Measurements from ENCODE around the gene ZNF124. TPM values are rescaled to one million over a fixed set of nuclear protein-coding genes. Genes with fewer than 3 reads are reported as not detected.
"Not testable (repeated sequence)": the region's sequence is repeated elsewhere in the genome, so short reads cannot be mapped to it uniquely, and the experiment has no call there.

ZNF124 gene
- total RNA-seq: 10 to 100 TPM; 17.0 to 22.1 (median 18.3) TPM
- 33.9 TPM for total RNA-seq (2013)
- 19.5 to 41.3 (median 29.5) reads per million in 29 experiments for total RNA-seq

DNA sequence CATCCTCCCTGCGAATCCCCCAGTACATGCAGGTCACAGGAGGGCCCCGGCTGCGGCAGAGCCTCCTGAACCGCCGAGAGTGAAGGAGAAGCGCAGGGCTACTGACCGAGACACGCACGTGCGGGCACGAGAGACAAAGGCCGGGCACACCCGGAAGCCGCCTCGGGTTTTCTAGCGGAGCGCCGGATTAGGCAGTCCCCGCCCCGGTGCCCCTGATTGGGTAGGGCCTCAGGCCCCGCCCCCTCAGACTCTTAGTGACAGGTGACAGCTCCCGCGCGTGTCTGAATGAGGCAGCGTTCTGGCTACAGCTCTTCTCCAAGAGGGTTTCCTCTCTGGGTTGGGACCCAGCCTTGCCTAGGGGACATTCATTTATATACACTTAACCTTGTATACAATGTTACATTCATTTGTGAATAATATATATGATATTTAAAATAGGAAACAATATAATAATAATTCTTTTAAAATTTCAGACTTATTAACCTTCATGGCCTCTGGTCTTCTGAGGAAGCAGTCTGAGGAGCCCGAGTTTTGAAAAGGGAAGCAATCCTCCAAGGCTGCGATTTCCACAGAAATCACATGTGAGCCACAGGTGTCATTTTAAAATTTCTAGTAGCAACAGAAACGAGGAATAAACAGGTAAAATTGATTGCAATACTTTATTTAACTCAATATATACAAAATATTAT, at the start of gene ZNF124:
Gene ZNF124 (minus strand): TSS at position 146 of the 689 bp plus-strand sequence. CDS start 143 bp downstream, at position 3.
- CTCF ChIA-PET: not testable (repeated sequence)

DNA sequence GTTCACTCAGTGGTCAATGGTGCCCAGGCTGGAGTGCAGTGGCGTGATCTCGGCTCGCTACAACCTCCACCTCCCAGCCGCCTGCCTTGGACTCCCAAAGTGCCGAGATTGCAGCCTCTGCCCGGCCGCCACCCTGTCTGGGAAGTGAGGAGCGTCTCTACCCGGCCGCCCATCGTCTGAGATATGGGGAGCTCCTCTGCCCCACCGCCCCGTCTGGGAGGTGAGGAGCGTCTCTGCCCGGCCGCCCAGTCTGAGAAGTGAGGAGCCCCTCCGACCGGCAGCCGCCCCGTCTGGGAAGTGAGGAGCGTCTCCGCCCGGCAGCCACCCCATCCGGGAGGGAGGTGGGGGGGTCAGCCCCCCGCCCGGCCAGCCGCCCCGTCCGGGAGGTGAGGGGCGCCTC, 48.5 kb upstream of the ZNF124 start:
- POLR2A ChIA-PET: not testable (repeated sequence)

More for the DNA sequence above, at the start of gene ZNF124:
- H3K4me3 Mint-ChIP-seq; H3K4me1 ChIP-seq (ENCODE audit: control insufficient read depth in 1 of 2, extremely low read depth in 1 of 2, insufficient read depth in 2 of 2, low read length in 2 of 2); H3K27me3 Mint-ChIP-seq; H3K36me3 ChIP-seq (ENCODE audit: control insufficient read depth in 2 of 2, extremely low read depth in 1 of 2, insufficient read depth in 1 of 2, low read length in 1 of 2); H3K27me3 ChIP-seq (replicated peaks in 1 of 2; ENCODE audit: control insufficient read depth in 2 of 2, extremely low read depth in 1 of 2, insufficient read depth in 2 of 2, low read length in 1 of 2); H3K4me3 ChIP-seq (ENCODE audit: control insufficient read depth in 1 of 2, extremely low read depth in 1 of 2, low read length in 1 of 2); H3K27ac ChIP-seq (ENCODE audit: low read length); H3K9me3 ChIP-seq; POLR2A ChIA-PET: not testable (repeated sequence)
- H3K4me1 Mint-ChIP-seq: peaks cover 21 to 30% (median 22%) of the 10 kb centered on the region in 3 donors
- DNase-seq (peak in 1 of 35 experiments; percentile 12), ATAC-seq (replicated peaks in 1 of 4) (peak; percentile 99)
- H3K27ac Mint-ChIP-seq: peak within 1 kb of the TSS in 1 of 2 donors; percentile 16
- peaks cover 19% of the 10 kb centered on the region for H3K36me3 Mint-ChIP-seq
- WGBS (ENCODE audit: insufficient coverage): no CpG with 5 or more reads among the region's 28 CpGs
- H3K9me3 Mint-ChIP-seq: peaks cover 3 to 10% (median 9%) of the 10 kb centered on the region in 3 donors

DNA sequence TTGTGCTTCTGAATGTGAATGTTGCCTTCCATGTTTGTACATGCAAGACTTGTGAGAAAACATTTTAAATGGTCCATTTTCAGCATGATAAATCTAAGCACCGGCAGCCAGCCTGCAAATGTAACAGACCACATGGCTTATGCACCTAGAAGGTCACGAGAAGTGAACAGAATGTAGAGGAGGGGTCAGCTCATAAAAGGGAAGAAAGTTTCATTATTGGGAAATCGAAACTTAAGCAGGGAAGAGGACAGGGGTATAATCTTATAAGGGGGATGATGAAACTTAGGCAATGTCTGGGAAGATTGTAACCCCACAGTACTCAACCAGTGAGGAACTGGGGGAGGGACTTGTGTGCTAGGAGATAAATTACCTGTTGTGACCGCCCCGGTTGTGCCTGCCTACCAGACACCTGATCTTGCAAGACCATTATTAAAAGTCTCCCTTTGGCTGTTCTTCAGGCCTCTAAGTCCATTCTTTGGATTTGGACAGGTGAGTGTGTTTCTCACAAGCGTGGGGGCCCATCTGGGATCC, 46.4 kb upstream of the ZNF124 start:
- ChIA-PET CTCF (no interaction called here), POLR2A (no interaction called here)
- H3K4me3 Mint-ChIP-seq: no peak overlapping the region
- H3K4me1 Mint-ChIP-seq: peaks cover 7 to 14% (median 11%) of the 10 kb centered on the region in 3 donors
- no peak overlapping the region for H3K4me3 ChIP-seq (ENCODE audit: control insufficient read depth in 1 of 2, extremely low read depth in 1 of 2, low read length in 1 of 2)
- peaks cover 0 to 3% (median 3%) of the 10 kb centered on the region in 3 donors for H3K9me3 Mint-ChIP-seq
- whole genome bisulfite sequencing (ENCODE audit: insufficient coverage): 60% methylated on average over 1 of the region's 6 CpGs
- H3K27me3 Mint-ChIP-seq: peaks cover 15 to 16% of the 10 kb centered on the region in 2 donors
- no peak overlapping the region for H3K27ac Mint-ChIP-seq
- H3K9me3 ChIP-seq: no peaks in the 10 kb centered on the region
- ATAC-seq (replicated peaks in 1 of 4) (no peak), DNase-seq (no peak)
- H3K27me3 ChIP-seq (replicated peaks in 1 of 2; ENCODE audit: control insufficient read depth in 2 of 2, extremely low read depth in 1 of 2, insufficient read depth in 2 of 2, low read length in 1 of 2): peaks cover 0 to 2% of the 10 kb centered on the region in 2 experiments
- peaks cover 3% of the 10 kb centered on the region for H3K36me3 Mint-ChIP-seq
- H3K36me3 ChIP-seq (ENCODE audit: control insufficient read depth in 2 of 2, extremely low read depth in 1 of 2, insufficient read depth in 1 of 2, low read length in 1 of 2): no peaks in the 10 kb centered on the region
- no peak overlapping the region for H3K27ac ChIP-seq (ENCODE audit: low read length)
- H3K4me1 ChIP-seq (ENCODE audit: control insufficient read depth in 1 of 2, extremely low read depth in 1 of 2, insufficient read depth in 2 of 2, low read length in 2 of 2): no peaks in the 10 kb centered on the region

More for the DNA sequence above, 48.5 kb upstream of the ZNF124 start:
- H3K27ac Mint-ChIP-seq; H3K4me1 Mint-ChIP-seq; CTCF ChIA-PET; H3K4me3 Mint-ChIP-seq; H3K27ac ChIP-seq (ENCODE audit: low read length); H3K27me3 ChIP-seq (replicated peaks in 1 of 2; ENCODE audit: control insufficient read depth in 2 of 2, extremely low read depth in 1 of 2, insufficient read depth in 2 of 2, low read length in 1 of 2); ATAC-seq (replicated peaks in 1 of 4); H3K9me3 ChIP-seq; H3K36me3 ChIP-seq (ENCODE audit: control insufficient read depth in 2 of 2, extremely low read depth in 1 of 2, insufficient read depth in 1 of 2, low read length in 1 of 2); H3K4me1 ChIP-seq (ENCODE audit: control insufficient read depth in 1 of 2, extremely low read depth in 1 of 2, insufficient read depth in 2 of 2, low read length in 2 of 2); DNase-seq; H3K4me3 ChIP-seq (ENCODE audit: control insufficient read depth in 1 of 2, extremely low read depth in 1 of 2, low read length in 1 of 2): not testable (repeated sequence)
- WGBS (ENCODE audit: insufficient coverage): 96% methylated on average over 5 of the region's 30 CpGs
- Mint-ChIP-seq H3K9me3 (peaks cover 11 to 16% (median 16%) of the 10 kb centered on the region in 3 donors), H3K36me3 (peaks cover 12% of the 10 kb centered on the region), H3K27me3 (peaks cover 20 to 26% of the 10 kb centered on the region in 2 donors)

DNA sequence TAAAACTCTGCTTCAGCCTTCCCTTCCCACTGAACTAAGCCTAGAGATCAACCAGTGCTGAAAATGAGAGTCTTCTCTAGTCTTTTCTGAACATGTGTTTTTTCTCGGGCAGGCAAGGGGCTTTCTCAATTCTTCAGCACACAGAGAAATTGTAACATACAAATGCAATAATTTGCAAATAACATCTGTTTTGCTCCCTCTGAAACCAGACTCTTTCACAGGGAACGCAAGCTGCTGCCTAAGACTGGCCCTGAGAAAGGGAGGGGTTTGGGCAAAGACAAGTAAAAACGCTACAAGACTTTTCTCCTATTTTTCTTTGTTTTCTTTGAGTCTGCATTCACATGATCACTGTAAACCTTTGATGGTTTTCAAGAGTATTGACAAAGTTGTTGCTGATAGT, 44.4 kb upstream of the ZNF124 start:
- H3K9me3 Mint-ChIP-seq: no peaks in the 10 kb centered on the region
- Histone ChIP-seq H3K4me3 (ENCODE audit: control insufficient read depth in 1 of 2, extremely low read depth in 1 of 2, low read length in 1 of 2) (no peak overlapping the region), H3K27ac (ENCODE audit: low read length) (no peak overlapping the region), H3K36me3 (ENCODE audit: control insufficient read depth in 2 of 2, extremely low read depth in 1 of 2, insufficient read depth in 1 of 2, low read length in 1 of 2) (no peaks in the 10 kb centered on the region), H3K4me1 (ENCODE audit: control insufficient read depth in 1 of 2, extremely low read depth in 1 of 2, insufficient read depth in 2 of 2, low read length in 2 of 2) (peaks cover 0 to 5% of the 10 kb centered on the region in 2 experiments), H3K27me3 (replicated peaks in 1 of 2; ENCODE audit: control insufficient read depth in 2 of 2, extremely low read depth in 1 of 2, insufficient read depth in 2 of 2, low read length in 1 of 2) (peaks cover 0 to 2% of the 10 kb centered on the region in 2 experiments), H3K9me3 (no peaks in the 10 kb centered on the region)
- no peak overlapping the region for H3K27ac Mint-ChIP-seq
- no CpG with 5 or more reads among the region's 3 CpGs for WGBS (ENCODE audit: insufficient coverage)
- H3K27me3 Mint-ChIP-seq: peaks cover 2 to 8% of the 10 kb centered on the region in 2 donors
- peaks cover 3% of the 10 kb centered on the region for H3K36me3 Mint-ChIP-seq
- DNase-seq (no peak), ATAC-seq (replicated peaks in 1 of 4) (no peak)
- CTCF ChIA-PET: interaction anchor here in 1 of 2 donors (0.5 to 0.9 kb wide), 2 partner anchors 24 to 70 kb away, joined by 3 to 4 read pairs; no protein-coding TSS in a partner anchor
- POLR2A ChIA-PET: interaction anchor here in 1 of 2 donors (0.6 kb wide), 1 partner anchor 918 kb away, joined by 3 read pairs; no protein-coding TSS in a partner anchor
- peaks cover 19 to 31% (median 30%) of the 10 kb centered on the region in 3 donors for H3K4me1 Mint-ChIP-seq
- H3K4me3 Mint-ChIP-seq: peak overlapping the region in 2 of 3 donors; percentile 21 to 44

DNA sequence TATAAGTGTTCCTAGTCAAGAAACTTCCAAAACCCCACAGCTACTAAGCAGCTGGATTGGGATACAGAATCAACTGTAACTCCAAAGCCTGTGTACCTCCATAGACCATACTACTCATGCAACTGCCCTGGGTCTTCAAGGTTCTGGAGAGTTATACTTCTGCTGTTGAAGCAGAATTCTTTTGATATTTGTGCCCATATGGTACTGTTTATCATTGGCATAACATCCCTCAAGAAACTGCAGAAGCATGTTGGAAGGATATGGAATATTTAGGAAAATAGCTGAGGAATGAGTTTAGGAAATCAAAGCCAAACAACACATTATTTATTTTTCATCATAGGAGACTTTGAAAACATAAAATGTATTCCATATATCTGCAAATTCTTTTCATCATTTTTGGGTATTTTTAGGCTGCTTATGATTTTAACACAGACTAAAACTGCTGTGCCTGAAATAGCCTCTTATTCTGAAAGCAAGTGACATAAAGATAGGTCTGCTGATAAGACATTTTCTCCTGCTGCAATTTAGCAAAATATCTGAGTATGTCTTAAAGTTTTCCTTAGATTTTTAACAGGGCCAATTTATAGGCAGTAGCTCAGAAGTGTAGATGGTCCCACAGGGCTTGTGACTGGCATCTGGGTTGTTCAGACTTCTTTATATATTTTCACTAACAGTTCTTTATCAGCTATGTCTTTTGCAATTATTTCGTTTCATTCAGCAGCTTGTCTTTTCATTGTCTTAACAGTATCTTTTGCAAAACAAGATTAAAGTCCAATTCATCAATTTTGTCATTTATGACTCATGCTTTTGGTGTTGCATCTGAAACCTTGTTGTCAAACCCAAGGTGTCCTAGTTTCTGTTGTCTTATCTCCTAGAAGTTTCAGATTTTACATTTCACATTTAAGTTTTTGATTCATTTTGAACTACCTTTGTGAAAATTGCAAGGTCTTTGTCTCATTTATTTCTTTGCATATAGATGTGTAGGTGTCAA, 41.1 kb upstream of the ZNF124 start:
- Mint-ChIP-seq H3K4me3 (peak overlapping the region in 1 of 3 donors; percentile 94), H3K4me1 (peaks cover 45 to 57% (median 55%) of the 10 kb centered on the region in 3 donors)

DNA sequence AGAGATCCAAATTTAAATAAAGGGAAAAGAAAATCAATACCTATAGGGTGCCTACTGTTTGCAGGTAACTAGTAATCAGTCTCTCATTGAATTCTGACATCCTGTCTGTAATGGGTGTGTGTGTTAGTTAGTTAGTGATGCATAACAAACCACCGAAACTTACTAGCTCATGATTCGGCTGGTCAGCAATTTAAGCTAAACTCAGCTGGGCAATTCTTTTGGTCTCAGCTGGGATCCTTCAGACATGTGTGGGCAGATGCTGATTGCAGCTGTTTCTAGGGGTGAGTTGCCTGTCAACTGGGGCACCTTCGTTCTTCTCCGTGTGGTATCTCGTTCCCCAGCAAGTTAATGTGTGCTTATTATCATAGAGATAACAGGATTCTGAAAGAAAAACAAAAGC, 40.2 kb upstream of the ZNF124 start:
- Mint-ChIP-seq H3K4me3 (peak overlapping the region; percentile 17 to 94 (median 50)), H3K27me3 (no peaks in the 10 kb centered on the region), H3K9me3 (no peaks in the 10 kb centered on the region), H3K4me1 (peaks cover 54 to 66% (median 64%) of the 10 kb centered on the region in 3 donors), H3K27ac (peak overlapping the region; percentile 23 to 73), H3K36me3 (peaks cover 13% of the 10 kb centered on the region)
- Histone ChIP-seq H3K4me3 (ENCODE audit: control insufficient read depth in 1 of 2, extremely low read depth in 1 of 2, low read length in 1 of 2) (no peak overlapping the region), H3K27ac (ENCODE audit: low read length) (peak overlapping the region; percentile 77), H3K36me3 (ENCODE audit: control insufficient read depth in 2 of 2, extremely low read depth in 1 of 2, insufficient read depth in 1 of 2, low read length in 1 of 2) (no peaks in the 10 kb centered on the region), H3K4me1 (ENCODE audit: control insufficient read depth in 1 of 2, extremely low read depth in 1 of 2, insufficient read depth in 2 of 2, low read length in 2 of 2) (peaks cover 15 to 32% of the 10 kb centered on the region in 2 experiments), H3K27me3 (replicated peaks in 1 of 2; ENCODE audit: control insufficient read depth in 2 of 2, extremely low read depth in 1 of 2, insufficient read depth in 2 of 2, low read length in 1 of 2) (no peaks in the 10 kb centered on the region), H3K9me3 (no peaks in the 10 kb centered on the region)
- POLR2A ChIA-PET: interaction anchor here in 1 of 2 donors (0.6 kb wide), 1 partner anchor 1091 kb away, joined by 5 read pairs; no protein-coding TSS in a partner anchor
- ATAC-seq (replicated peaks in 1 of 4) (no peak), DNase-seq (no peak)
- CTCF ChIA-PET: no interaction called here
- 93% methylated on average over 2 of the region's 5 CpGs for WGBS (ENCODE audit: insufficient coverage)

More for the DNA sequence above, 41.1 kb upstream of the ZNF124 start:
- Histone ChIP-seq H3K27ac (ENCODE audit: low read length) (no peak overlapping the region), H3K4me1 (ENCODE audit: control insufficient read depth in 1 of 2, extremely low read depth in 1 of 2, insufficient read depth in 2 of 2, low read length in 2 of 2) (peaks cover 15 to 29% of the 10 kb centered on the region in 2 experiments), H3K4me3 (ENCODE audit: control insufficient read depth in 1 of 2, extremely low read depth in 1 of 2, low read length in 1 of 2) (no peak overlapping the region), H3K27me3 (replicated peaks in 1 of 2; ENCODE audit: control insufficient read depth in 2 of 2, extremely low read depth in 1 of 2, insufficient read depth in 2 of 2, low read length in 1 of 2) (no peaks in the 10 kb centered on the region), H3K36me3 (ENCODE audit: control insufficient read depth in 2 of 2, extremely low read depth in 1 of 2, insufficient read depth in 1 of 2, low read length in 1 of 2) (no peaks in the 10 kb centered on the region), H3K9me3 (no peaks in the 10 kb centered on the region)
- Mint-ChIP-seq H3K36me3 (peaks cover 5% of the 10 kb centered on the region), H3K9me3 (no peaks in the 10 kb centered on the region), H3K27ac (peak overlapping the region in 1 of 2 donors; percentile 73), H3K27me3 (peaks cover 0 to under 1% of the 10 kb centered on the region in 2 donors)
- ATAC-seq (replicated peaks in 1 of 4) (no peak), DNase-seq (no peak)
- POLR2A ChIA-PET: interaction anchor here in 1 of 2 donors (0.5 to 0.6 kb wide), 4 partner anchors 60 to 1091 kb away, joined by 3 to 7 read pairs (median 5); no protein-coding TSS in a partner anchor
- CTCF ChIA-PET: no interaction called here
- no CpG with 5 or more reads among the region's 1 CpG for WGBS (ENCODE audit: insufficient coverage)

Data from T-cell (primary cell).